Ureter (tissue), 1 donor: ENCODE data around the gene RAC2. TPM values are rescaled to one million over a fixed set of nuclear protein-coding genes. Genes with fewer than 3 reads are reported as not detected.
"Not testable (repeated sequence)": the region's sequence is repeated elsewhere in the genome, so short reads cannot be mapped to it uniquely, and the experiment has no call there.

Experiments
- DNase-seq: peaks from one replicate; pipeline ENCODE4 v3.0.0-alpha.2; 2020; ENCODE audit warnings: low spot score
- total RNA-seq: library from RNA; stranded (reverse); gene quantifications from one replicate; pipeline ENCODE4 v1.2.4, GENCODE V29; 2023
- donor health status: DM: yes; HTN: yes; CAD: no.

Gene RAC2
- total RNA-seq, 1 donor from 2014 or later = 30.4 TPM

- no peak for DNase-seq
Measured at GRCh38 chr22:37255558-37256006, 11.5 kb upstream of the RAC2 start.

DNA sequence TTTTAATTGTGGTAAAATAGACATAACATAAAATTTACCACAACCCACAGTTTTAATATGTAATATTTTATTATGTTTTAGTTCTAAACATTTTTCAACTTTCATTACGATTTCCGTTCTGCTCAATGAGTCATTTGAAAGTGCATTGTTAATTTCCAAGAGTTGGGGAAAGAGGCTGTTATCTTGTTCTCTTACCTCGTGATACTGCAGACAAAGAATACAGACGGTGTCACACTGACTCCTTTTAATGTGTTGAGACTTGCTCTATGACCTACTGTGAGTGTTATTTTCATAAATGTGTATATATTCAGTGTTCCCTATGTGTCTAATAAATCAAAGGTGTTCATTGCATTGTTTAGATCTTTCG lies 10.8 kb upstream of the RAC2 start:
- no peak for DNase-seq

DNA sequence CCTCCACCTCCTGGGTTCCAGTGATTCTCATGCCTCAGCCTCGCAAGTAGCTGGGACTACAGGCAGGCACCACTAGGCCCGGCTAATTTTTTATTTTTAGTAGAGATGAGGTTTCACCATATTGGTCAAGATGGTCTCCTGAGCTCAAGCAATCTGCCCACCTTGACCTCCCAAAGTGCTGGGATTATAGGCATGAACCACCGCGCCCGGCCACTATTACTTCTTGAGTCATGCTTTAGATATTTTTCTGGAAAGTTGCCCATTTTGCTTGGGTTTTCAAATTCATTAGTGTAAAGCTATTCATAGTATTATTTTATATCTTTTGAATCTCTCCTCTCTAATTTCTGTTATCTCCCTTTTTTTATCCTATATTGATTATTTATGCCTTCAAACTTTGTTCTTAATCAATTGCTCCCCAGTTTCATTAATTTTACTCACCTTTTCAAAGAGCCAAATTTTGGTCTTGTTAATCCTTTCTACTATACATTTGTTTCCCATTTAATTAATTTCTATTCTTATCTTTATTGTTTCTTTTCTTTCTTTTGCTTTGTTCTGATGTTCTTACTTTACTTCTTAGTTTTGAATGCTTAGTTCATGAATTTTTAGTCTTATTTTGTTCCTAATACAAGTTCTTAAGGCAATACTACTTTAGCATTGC lies 10.3 kb upstream of the RAC2 start:
- no peak for DNase-seq

GRCh38 chr22:37253126-37253660 lies 9.1 kb upstream of the RAC2 start:
- DNase-seq = no peak

GRCh38 chr22:37251836-37252235 lies 7.8 kb upstream of the RAC2 start:
- not testable (repeated sequence) for DNase-seq

DNA sequence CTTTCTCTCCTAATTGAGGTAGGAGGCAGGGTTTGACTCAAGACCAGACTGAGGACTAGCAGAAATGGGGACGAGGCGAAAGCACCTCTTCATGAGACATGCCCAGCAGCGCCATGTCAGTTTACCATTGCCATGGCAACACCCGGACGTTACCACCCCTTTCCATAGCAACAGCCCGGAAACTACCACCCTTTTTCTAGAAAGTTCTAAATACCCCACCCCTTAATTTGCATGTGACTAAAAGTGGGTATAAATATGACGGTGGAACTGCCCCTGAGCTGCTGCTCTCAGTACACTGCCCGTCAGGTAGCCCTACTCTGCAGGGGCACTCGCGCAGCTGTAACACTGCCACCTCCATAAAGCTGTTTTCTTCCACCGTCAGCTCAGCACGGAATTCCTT lies 5.9 kb upstream of the RAC2 start:
- no peak for DNase-seq

- DNase-seq = no peak
Measured at GRCh38 chr22:37248251-37248650, 4.2 kb upstream of the RAC2 start.

GRCh38 chr22:37245740-37246139 lies 1.7 kb upstream of the RAC2 start:
- DNase-seq = no peak

GRCh38 chr22:37244922-37245722 lies 1.1 kb upstream of the RAC2 start:
- no peak for DNase-seq

DNA sequence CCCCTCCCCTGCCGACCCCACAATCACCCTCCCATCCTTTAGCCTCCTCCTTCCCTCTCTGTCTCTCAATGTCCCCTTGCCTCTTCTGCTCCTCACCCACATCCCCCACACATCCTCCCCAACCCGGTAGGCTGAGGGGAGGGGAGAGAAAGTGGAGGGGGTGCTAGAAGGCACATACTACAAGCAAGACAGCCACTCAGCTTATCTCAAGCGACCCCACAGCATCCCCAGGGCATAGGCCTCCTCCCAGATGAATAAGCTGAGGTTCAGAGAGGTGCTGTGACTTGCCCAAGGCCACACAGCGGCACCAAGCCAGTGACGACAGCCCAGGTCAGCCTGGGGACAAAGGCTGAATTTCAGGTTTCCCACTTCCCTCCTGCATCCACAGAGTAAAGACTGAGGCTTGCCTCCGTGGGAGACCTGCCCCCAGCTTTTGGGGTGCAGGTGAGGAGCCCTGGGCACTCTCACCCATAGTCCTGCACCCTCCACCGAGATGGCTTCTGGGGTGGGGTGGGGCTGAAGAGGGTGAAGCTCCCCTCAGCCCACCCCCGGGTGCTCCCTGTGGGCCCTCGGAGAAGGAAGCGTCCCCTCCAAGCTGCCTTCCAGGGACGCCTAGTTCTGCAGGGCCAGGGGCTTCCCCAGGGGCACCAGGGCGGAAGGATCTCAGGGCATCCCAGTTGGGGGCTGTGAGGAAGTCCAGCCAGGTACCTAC lies 511 bp downstream of the RAC2 start:
- no peak for DNase-seq

DNA sequence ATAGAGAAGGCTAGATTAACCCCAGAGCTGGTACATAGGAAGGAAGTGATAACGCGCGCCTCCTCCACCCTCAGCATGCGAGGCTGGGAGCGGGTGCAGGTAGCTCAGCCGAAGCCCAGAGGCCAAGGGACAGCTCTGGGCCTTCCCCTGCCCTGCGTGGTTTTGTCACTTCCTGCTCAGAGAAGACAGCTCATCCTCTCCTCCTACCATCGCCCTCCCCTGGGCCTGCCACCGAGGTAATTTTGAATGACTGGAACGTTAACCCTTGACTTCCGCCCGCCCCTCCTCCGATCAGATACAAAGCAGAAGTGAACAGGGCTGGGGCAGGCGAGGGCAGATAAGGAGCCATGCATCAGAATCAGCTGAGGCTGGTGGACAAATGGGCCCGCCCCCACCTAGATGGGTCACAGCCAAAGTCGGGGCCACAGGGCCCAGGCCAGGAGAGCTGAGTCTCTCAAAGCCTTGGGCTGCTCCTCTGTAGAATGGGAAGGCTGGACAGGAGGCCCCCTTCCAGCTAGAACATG lies 1.6 kb downstream of the RAC2 start:
- DNase-seq = peak; percentile 66

- no peak for DNase-seq
Measured at GRCh38 chr22:37241351-37242142, 2.5 kb downstream of the RAC2 start.

- DNase-seq = no peak
Measured at GRCh38 chr22:37240941-37241320, 3.1 kb downstream of the RAC2 start.

GRCh38 chr22:37240240-37240940 lies 3.7 kb downstream of the RAC2 start:
- no peak for DNase-seq

DNA sequence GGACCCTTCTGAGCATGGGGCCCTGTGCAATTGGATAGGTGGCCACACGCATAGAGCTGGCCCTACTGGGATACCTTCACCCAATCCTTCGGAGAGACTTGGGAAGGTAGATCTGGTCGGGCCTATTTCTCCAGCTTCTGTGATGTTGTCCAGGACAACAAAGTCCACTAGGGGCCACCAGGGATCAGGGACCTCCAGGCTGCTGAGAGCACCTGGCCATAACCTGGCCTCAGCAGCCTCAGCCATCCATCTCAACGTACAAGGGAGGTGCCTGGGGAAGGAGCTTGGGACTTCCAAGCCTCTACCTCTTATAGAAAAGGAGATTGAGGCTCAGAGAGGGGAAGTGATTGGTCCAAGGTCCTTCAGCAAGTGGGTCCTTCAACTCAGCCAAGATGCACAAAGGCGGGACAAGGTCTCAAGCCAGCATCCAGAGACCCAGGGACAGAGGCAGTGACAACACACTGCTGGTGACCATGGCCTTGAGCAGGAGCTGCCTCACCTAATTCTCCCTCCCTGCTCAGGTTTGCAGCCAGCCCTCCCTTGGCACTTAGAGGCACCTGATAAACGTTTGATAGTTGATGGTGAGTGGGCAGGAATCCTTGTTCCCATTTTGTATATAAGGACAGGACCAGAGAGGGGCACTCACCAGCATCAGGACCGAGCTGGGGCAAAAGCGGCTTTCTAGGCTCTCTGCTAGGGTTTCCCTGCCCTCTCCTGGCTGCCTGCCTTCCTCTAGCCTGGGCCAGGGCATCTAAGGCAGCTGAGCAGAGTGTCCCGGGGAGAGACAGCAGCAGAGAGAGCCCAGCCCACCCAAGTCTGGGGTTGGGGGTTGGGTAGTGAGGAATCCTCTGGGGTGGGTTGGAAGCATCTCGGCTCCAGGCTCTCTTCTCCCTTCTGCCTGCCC lies 4.5 kb downstream of the RAC2 start:
- no peak for DNase-seq

DNA sequence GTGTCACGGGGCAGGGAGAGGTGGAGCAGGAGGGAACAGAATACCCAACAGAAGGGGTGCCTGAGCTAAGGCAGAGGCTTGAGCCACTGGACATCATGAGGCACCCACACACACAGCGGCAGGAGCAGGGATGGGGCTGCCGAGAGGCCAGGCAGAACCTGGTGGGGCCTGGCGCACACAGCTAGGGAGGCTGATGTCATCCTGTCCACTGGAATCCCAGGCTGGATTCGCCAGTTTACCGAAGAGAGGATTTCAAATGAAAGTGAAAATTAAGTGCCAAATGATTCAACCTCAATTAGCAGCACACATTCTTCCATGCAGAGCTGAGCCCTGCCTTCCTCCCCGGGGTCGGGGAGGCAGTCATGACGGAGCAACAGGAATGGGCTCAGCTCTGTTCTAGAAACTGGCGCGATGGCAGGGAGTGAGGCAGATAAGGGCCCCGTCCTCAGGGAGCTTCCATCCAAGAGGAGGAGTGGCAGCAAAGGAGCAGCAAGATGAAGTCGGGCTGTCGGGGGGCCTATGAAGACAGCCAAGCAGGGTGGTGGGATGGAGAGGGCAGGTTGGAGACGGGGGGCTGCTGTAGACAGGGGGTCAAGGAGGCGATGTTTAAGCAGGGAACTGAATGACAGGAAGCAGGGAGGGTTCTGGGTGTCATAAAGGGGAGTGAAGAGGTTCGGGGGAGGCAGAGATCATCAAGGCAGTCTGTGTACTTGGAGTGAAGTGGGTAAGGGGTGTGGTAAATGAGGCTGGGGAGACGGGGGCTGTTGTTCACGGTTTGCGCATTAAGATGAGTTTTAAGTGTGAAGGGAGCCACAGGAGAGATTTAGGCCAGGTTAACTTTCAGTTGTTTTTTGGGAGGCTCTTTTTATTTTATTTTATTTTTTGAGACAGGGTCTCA lies 6.4 kb downstream of the RAC2 start:
- DNase-seq = no peak

- no peak for DNase-seq
Measured at GRCh38 chr22:37235897-37236607, 8.0 kb downstream of the RAC2 start.
